A673 (cell line): ENCODE results near the gene UBAP2L.

Experiments
- EZH2 ChIP-seq: fragments of 200-600 bp; sonication (generic); IDR thresholded peaks from 2 replicates; pipeline ENCODE4 v1.6.1; 2017; ENCODE audit warnings: borderline replicate concordance, low read depth, mild to moderate bottlenecking, mixed read lengths, antibody characterized with exemption, low read length; ENCODE audit not compliant: poor library complexity, severe bottlenecking
- TF ChIP-seq, protein P1 (sequence below): fragments of 300-800, 200-600 bp; sonication (generic); conservative IDR thresholded peaks from 2 replicates; pipeline ENCODE4 v1.5.1; 2017; ENCODE audit warnings: low read depth, mild to moderate bottlenecking, antibody characterized with exemption, low read length, moderate library complexity, mixed read lengths

DNA sequence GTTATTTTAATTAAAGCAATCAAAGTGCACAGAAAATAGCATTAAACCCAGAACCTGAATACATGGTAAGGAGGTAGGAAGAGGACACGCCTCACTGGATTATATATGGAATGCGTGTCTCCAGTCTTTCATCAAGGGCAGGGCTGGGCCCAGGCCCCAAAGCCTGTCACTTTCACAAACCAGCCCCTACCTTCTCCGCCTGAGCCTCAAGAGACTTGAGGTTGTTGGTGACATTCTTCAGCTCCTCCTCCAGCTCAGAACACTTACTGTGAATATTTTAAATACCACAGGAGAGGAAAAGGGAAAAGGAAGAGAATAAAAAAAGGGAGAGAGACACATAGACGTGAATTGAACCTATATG lies 49.6 kb upstream of the UBAP2L start:
- TF ChIP-seq, protein P1, sequence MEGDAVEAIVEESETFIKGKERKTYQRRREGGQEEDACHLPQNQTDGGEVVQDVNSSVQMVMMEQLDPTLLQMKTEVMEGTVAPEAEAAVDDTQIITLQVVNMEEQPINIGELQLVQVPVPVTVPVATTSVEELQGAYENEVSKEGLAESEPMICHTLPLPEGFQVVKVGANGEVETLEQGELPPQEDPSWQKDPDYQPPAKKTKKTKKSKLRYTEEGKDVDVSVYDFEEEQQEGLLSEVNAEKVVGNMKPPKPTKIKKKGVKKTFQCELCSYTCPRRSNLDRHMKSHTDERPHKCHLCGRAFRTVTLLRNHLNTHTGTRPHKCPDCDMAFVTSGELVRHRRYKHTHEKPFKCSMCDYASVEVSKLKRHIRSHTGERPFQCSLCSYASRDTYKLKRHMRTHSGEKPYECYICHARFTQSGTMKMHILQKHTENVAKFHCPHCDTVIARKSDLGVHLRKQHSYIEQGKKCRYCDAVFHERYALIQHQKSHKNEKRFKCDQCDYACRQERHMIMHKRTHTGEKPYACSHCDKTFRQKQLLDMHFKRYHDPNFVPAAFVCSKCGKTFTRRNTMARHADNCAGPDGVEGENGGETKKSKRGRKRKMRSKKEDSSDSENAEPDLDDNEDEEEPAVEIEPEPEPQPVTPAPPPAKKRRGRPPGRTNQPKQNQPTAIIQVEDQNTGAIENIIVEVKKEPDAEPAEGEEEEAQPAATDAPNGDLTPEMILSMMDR, result no peak
- no peak for TF ChIP-seq EZH2
